ENCODE results near the gene KCTD4.

The KCTD4 gene

DNA sequence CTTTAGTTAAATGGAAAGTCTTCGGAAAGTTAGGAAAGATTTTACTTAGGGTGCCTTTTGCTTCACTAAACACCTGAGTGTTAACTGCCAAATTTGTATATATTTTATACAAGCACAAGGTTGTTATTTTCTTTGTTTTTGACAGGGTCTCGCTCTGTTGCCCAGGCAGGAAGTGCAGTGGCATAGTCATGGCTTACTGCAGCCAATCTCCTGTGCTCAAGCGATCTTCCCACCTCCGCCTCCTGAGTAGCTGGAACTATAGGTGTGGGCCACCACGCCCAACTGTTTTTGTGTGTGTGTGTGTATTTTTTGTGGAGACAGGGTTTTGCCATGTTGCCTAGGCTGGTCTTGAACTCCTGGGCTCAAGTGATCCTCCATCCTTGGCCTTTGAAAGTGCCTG, 16.2 kb downstream of the KCTD4 start:
- in situ Hi-C loops (cut with MboI; ENCODE audit: low pct_unique_long_range_greater_than_20kb, low sequenced_read_pairs), result no loop called here
- DNase-seq, result no peak

DNA sequence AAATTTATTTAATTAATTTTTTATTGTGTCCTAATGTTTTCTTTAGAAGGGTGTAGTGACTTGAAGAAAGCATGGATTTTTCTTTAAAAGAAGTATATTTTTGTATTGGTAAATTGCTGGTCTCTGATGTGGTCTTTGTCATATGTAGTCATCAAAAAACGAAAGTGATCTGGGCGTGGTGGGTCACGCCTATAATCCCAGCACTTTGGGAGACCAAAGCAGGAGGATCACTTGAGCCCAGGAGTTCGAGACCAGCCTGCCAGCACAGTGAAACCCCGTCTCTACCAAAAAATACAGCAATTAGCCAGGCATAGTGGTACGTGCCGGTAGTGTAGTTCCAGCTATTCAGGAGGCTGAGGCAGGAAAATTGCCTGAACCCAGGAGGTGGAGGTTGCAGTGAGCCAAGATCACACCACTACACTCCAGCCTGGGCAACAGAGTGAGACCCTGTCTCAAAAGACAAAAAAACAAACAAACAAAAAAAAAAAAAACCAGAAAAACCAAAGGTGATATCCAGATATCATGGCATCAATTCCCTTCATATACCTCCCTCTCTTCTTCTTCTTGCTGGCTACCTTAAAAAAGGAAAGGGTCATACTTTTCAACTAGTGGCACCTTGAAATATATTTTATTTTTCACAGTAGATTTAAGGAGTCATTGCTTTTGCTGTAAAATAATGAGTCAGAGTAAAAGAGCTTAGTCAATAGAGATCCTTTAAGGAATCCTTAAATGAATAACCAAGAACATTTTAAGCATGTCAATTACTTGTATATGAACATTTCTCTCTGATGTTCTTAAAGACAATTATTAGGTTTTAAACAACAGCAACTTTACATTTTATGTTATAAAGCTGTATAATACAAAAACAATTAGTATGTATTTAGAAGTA, 19.9 kb downstream of the KCTD4 start:
- no peak for DNase-seq
- in situ Hi-C loops (cut with MboI; ENCODE audit: low pct_unique_long_range_greater_than_20kb, low sequenced_read_pairs), result no loop called here

DNA sequence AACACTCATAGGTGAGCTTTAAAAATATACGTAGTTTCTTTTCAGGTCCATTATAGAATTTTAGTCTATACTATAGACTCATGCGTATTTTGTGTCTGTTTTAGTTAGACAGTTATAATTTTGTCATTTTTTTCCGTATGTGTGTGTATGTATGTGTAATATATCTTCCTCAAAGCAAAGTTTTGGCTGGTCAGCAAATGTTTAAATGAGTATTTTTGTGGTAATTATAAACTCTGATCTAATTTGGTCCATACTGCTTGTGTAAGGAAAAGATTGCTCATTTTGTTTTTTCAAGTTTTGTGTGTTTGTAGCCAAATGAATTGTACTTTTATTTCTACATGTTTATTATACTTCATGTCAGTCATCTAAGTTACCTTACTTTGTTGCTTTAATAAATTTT, 20.5 kb downstream of the KCTD4 start:
- in situ Hi-C loops (cut with MboI; ENCODE audit: low pct_unique_long_range_greater_than_20kb, low sequenced_read_pairs), result no loop called here
- DNase-seq, result no peak

DNA sequence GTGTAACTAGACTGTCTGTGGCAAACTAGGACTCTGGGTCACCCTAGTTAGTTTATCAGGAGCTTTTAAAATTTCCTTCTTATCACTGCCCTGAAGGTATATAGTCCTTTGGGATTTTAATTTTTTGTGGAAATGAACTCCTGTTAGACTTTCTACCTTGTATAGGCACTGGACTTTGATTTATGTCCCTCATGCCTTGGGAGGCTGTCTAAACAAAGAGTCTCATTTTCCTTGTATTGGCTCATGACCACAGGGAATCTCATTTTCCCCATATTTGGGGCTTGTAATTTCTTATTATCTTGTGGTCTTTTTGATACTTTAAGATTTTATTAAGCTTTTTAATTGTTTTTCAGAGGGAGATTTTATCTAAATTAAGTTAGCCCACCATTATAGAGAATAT, 21.4 kb downstream of the KCTD4 start:
- in situ Hi-C loops (cut with MboI; ENCODE audit: low pct_unique_long_range_greater_than_20kb, low sequenced_read_pairs), result no loop called here
- no peak for DNase-seq

DNA sequence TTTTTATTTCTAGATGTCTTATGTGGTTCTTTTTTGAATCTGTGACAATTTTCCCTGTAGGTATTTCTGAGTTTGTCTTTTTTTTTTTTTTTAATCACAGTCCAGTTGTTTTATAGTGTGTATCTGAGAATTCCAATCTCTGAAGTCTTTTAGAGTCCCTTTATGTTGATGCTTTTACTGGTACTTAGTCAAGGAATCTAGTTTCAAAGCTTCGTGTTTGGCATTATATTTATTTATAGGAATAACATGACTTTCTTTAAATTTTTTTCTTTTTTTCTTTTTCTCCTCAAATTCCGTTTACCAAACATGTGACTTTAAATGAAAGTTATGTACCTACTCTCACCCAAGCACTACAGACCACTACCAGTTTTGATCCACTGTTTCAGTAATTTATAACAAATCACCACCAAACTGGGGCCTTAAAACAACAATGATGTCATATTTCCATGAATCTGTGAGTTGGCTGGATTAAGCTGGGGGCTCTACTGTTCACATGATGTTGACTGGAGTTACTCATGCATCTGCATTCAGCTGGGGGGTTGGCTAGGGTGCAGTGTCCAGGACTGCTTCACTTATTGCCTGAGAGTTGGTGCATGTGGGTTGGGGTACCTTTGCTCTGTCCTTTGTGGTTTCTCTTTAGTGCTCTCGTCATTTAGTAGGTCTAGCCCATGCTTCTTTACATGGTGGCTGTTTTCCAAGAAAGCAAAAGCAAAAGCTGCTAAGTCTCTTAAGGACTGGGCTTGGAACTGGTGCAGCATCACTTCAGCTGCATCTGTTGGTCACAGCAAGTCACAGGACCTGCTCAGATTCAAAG, 22.3 kb downstream of the KCTD4 start:
- no peak for DNase-seq
- in situ Hi-C loops (cut with MboI; ENCODE audit: low pct_unique_long_range_greater_than_20kb, low sequenced_read_pairs), result no loop called here

DNA sequence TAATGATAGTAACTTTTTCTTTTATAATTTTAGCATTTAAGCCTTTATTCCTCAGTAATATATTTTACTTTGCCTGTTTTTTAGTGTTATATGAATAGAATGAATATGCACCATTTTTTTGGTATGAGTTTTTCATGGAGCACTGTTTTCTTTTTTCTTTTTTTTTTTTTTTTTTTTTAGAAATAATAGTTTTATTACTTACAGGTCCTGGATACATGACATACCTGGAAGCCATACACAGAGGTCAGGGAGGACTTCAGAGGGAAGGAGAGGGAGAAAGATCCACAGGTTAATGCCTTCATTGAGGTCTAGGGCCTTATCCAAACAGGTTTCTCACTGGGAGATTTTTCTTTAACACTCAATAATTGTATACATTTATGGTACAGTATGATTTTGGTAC, 26.4 kb downstream of the KCTD4 start:
- DNase-seq, result no peak
- in situ Hi-C loops (cut with MboI; ENCODE audit: low pct_unique_long_range_greater_than_20kb, low sequenced_read_pairs), result no loop called here

DNA sequence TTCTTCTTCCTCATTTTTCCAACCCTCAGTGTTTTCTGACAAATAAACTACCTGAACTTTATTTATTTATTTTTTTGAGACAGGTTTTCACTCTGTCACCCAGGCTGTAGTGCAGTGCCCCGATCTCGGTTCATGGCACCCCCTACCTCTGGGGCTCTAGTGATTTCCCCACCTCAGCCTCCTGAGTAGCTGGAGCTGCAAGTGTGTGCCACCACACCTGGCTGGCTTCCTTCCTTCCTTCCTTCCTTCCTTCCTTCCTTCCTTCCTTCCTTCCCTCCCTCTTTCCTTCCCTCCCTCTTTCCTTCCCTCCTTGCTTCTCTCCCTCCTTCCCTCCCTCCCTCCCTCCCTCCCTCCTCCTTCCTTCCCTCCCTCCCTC, 32.3 kb downstream of the KCTD4 start:
- DNase-seq, result no peak
- in situ Hi-C loops (cut with MboI; ENCODE audit: low pct_unique_long_range_greater_than_20kb, low sequenced_read_pairs), result no loop called here

DNA sequence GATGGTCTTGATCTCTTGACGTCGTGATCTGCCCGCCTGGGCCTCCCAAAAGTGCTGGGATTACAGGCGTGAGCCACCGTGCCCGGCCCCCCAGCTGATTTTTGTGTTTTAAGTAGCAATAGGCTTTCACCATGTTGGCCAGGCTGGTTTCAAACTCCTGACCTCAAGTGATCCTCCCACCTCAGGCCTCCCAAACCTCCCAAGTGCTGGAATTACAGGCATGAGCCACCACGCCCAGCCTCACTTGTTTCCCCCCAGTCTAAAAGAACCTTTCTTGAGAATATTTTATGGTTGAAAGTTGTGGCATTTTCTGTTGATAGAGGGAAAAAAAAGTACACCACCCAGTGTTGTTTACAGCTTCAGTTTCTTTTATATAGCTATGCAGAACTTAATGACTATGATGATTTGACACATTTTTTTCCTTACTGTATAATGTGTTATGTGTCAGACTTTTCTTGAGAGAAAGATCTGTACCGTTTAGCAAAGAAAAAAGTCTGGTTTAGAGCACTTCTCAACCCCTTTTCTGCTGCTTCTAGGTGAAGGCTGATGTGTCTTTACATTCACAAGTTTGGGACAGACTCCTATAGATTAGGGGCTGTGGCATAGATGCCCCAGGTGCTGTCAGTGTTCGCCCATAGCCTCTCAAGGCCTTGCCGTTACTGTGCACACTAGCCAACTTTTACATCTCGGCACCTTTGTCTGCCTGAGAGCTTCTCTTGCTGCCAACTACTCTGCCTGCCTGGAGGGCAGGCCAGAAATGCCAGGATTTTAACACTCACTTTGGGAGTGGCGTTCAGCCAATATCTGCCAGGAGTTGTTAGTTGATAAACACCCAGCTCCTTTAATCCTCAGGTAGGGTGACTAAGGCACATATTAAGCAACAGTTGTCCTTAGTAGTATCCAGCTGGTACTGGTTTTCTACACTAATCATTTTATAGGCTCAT, 33.0 kb downstream of the KCTD4 start:
- no peak for DNase-seq
- in situ Hi-C loops (cut with MboI; ENCODE audit: low pct_unique_long_range_greater_than_20kb, low sequenced_read_pairs), result no loop called here

DNA sequence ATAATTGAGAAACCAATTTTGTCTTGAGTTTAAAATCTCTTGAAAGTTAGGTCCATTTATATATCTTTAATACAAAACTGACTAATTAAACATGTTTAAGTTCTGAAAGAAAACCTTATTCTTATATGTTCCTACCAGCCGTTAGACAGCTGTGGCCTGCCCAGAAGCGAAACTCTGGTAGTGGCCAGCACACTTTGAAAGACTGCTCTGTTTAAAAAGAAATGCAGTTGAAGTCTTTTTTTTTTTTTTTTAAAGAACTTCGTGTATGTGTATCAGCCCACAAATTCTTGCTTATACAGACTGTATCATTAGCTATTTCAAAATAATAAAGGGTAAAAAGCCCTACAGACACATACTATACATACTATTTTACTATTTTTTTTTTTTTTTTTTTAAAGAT, 34.0 kb downstream of the KCTD4 start:
- DNase-seq, result no peak
- in situ Hi-C loops (cut with MboI; ENCODE audit: low pct_unique_long_range_greater_than_20kb, low sequenced_read_pairs), result no loop called here

DNA sequence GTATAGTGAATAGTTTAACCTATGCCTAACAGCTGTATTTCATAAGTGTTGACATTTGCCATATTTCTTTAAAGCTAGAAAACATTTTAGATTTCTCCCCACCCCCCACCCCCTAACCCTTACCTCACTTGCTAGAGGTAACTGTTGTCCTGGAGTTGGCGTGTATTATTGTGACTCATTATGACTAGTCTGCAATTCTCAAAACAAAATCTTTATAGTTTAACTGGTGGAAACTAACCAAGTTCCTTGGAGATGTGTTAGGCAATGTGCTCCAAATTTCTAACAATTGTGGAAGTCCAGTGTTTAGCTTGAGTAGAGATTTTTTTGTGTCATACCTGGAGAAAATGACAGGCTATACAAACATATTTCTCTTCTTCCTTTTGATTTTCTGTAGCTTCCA, 38.0 kb downstream of the KCTD4 start:
- no peak for DNase-seq
- in situ Hi-C loops (cut with MboI; ENCODE audit: low pct_unique_long_range_greater_than_20kb, low sequenced_read_pairs), result no loop called here

DNA sequence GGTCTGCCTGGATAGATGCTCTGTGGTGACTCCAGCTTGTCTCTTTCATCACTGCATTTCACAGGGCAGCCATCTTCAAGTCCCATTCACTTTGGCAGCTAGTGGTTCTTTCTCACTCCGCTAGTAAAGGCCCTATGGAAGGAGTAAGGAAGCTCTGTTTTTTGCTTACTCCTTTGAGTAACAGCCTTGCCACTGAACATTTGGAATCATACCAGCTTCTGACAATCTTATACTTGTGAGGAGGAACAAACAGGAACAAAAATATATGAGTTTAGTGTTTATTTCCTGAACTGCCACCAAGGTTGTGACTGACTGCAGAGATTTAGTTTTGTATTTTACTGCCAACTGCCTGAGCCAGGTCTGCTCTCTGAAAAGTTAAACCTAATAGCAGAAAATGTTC, 38.7 kb downstream of the KCTD4 start:
- in situ Hi-C loops (cut with MboI; ENCODE audit: low pct_unique_long_range_greater_than_20kb, low sequenced_read_pairs), result no loop called here
- no peak for DNase-seq

DNA sequence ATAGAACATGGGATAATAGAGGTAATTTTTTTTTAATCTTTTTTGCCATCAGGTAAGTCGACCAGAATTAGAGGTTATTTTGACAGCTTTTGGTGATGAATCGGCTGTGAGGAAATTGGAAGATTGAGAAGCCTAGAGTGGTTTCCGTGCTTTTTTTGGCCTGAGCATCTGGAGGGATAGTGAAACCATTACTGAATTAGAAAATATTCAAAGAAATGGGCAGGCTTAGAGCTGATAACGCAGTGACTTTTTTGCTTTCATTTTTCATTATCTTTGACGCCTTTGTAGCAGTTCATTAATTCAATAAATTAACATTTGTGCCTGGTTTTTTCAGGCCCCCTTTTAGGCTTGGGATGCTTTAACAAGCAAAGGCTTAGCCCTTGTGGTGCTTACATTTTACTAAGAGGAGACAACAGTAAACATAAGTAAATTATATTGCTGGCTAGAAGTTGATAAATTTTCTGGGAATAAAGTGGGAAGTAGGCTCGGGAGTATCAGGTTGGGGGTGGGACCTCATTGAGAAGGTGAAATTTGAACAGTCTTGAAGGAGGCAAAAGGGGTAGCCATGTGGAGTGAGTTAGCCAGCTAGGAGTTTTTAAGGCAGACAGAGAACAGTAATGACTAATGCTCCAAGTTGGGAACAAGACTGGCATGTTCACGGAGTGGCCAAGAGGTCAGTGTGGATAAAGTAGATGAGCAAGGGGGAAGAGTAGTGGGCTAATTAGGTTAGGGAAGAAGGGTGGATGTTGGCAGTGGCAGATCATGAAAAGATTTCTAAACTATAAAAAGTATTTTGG, 44.1 kb downstream of the KCTD4 start:
- in situ Hi-C loops (cut with MboI; ENCODE audit: low pct_unique_long_range_greater_than_20kb, low sequenced_read_pairs), result no loop called here

DNA sequence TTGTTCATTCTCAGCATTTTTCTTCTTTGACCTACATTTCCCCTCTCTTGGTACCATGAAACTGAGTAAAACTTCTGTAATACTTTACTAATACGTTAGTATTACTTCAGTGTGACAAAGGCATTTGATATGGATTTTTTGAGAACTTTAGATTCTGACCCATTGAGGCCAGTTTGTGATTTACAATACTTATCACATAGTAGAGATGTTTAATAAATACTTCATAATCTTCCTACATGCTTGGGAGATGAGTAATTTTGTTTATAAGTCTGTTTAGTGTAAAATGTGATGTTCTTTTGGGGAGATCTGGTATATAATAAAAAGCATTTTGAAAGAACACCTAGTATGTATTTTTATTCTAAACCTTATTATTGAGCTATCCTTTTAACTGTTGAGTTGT, 50.9 kb downstream of the KCTD4 start:
- in situ Hi-C loops (cut with MboI; ENCODE audit: low pct_unique_long_range_greater_than_20kb, low sequenced_read_pairs), result no loop called here
- no peak for DNase-seq

More for the DNA sequence above, 44.1 kb downstream of the KCTD4 start:
- no peak for DNase-seq

DNA sequence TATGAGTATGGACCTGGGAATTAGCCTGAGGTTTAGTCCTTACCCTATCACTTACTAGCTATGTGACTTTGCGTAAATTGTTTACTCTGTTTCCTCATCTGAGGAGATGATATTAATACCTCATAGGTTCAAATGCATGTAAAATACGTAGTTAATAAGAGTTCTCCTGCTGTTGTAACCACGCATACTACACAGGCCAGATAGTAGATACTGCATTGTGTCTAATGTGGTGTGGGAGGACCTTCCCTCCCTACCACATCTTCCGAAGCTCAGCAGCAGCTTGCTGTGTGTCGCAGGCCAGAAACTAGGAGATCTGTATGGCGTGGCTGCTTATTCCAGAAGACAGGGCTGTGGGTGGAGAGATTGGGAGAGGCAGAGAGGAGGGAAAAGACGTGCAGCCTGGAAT, 57.5 kb downstream of the KCTD4 start:
- in situ Hi-C loops (cut with MboI; ENCODE audit: low pct_unique_long_range_greater_than_20kb, low sequenced_read_pairs), result no loop called here
- no peak for DNase-seq
